Large intestine (tissue), 3 donors: ENCODE results near the gene SOCS2. TPM values are rescaled to one million over a fixed set of nuclear protein-coding genes. Genes with fewer than 3 reads are reported as not detected.
A peak's percentile ranks its signal among the peaks of the same experiment; 100 is the strongest.

ENCODE experiments used
- DNase-seq, 2 donors: peaks; one replicate each; pipeline versions ENCODE4 v3.0.0 to v3.0.0-alpha.2; 2013
- H3K27ac ChIP-seq: one replicate; pipeline ENCODE4 v1.5.1; 2013; ENCODE audit warnings: low read length
- H3K27me3 ChIP-seq: 2 replicates; pipeline ENCODE4 v1.6.1; 2013; ENCODE audit warnings: low read length; ENCODE audit not compliant: control insufficient read depth, insufficient read depth
- H3K36me3 ChIP-seq: 2 replicates; pipeline ENCODE4 v1.6.1; 2013; ENCODE audit warnings: low read length; ENCODE audit not compliant: control insufficient read depth, insufficient read depth
- H3K4me1 ChIP-seq: one replicate; pipeline ENCODE4 v1.6.1; 2013; ENCODE audit warnings: low read length; ENCODE audit not compliant: control insufficient read depth, insufficient read depth
- H3K4me3 ChIP-seq: one replicate; pipeline ENCODE4 v1.5.1; 2013; ENCODE audit warnings: low read length
- H3K9me3 ChIP-seq: one replicate; pipeline ENCODE4 v1.6.1; 2013; ENCODE audit warnings: mild to moderate bottlenecking, low read depth, low read length, moderate library complexity; ENCODE audit not compliant: control insufficient read depth
- WGBS: methylation state at CpG from one replicate; pipeline ENCODE4 v1.1.5; 2013; ENCODE audit warnings: low lambda C conversion rate; ENCODE audit not compliant: insufficient coverage; 5-methylcytosine and 5-hydroxymethylcytosine counted together
- polyA plus RNA-seq: library from polyadenylated mRNA; unstranded; fragments of 120-200 nt; gene quantifications from one replicate; pipeline ENCODE4 v1.2.1, GENCODE V29; 2013

Gene SOCS2
- polyA plus RNA-seq, 1 donor = 32.2 TPM

- 100% methylated on average over 1 of the region's 3 CpGs for WGBS
- peaks cover 8% of the 10 kb centered on the region for H3K36me3 ChIP-seq
These were observed 6.7 kb upstream of the SOCS2 start for GRCh38 chr12:93565760-93566159.

GRCh38 chr12:93567174-93567573, 5.3 kb upstream of the SOCS2 start:
- no peak overlapping the region for H3K4me3 ChIP-seq
- H3K27ac ChIP-seq = no peak overlapping the region
- no peaks in the 10 kb centered on the region for H3K4me1 ChIP-seq
- DNase-seq = no peak
- H3K27me3 ChIP-seq = no peaks in the 10 kb centered on the region
- WGBS = 100% methylated on average over 2 of the region's 3 CpGs
- no peaks in the 10 kb centered on the region for H3K9me3 ChIP-seq
- peaks cover 8% of the 10 kb centered on the region for H3K36me3 ChIP-seq

More at GRCh38 chr12:93565760-93566159, 6.7 kb upstream of the SOCS2 start:
- no peak for DNase-seq
- no peak overlapping the region for H3K27ac ChIP-seq
- H3K27me3 ChIP-seq = no peaks in the 10 kb centered on the region
- no peaks in the 10 kb centered on the region for H3K9me3 ChIP-seq
- H3K4me3 ChIP-seq = no peak overlapping the region
- H3K4me1 ChIP-seq = no peaks in the 10 kb centered on the region

GRCh38 chr12:93568091-93568490, 4.4 kb upstream of the SOCS2 start:
- Histone ChIP-seq H3K27me3 (no peaks in the 10 kb centered on the region), H3K27ac (no peak overlapping the region), H3K4me1 (no peaks in the 10 kb centered on the region), H3K36me3 (peaks cover 8% of the 10 kb centered on the region), H3K4me3 (no peak overlapping the region), H3K9me3 (no peaks in the 10 kb centered on the region)
- 80% methylated on average over 1 of the region's 3 CpGs for WGBS
- no peak for DNase-seq

- no peaks in the 10 kb centered on the region for H3K27me3 ChIP-seq
- WGBS = no CpG with 5 or more reads among the region's 6 CpGs
- peaks cover 8% of the 10 kb centered on the region for H3K36me3 ChIP-seq
- no peak for DNase-seq
- no peaks in the 10 kb centered on the region for H3K9me3 ChIP-seq
- peaks cover 1% of the 10 kb centered on the region for H3K4me1 ChIP-seq
- peak overlapping the region; percentile 33 for H3K27ac ChIP-seq
- peak overlapping the region; percentile 95 for H3K4me3 ChIP-seq
These were observed 3.2 kb upstream of the SOCS2 start for GRCh38 chr12:93569301-93569655.

- H3K27me3 ChIP-seq = no peaks in the 10 kb centered on the region
- peak; percentile 89 to 94 for DNase-seq
- peak overlapping the region; percentile 95 for H3K4me3 ChIP-seq
- peaks cover 11% of the 10 kb centered on the region for H3K36me3 ChIP-seq
- H3K4me1 ChIP-seq = peaks cover 6% of the 10 kb centered on the region
- peak overlapping the region; percentile 99 for H3K27ac ChIP-seq
- WGBS = no CpG with 5 or more reads among the region's 60 CpGs
- H3K9me3 ChIP-seq = no peaks in the 10 kb centered on the region
These were observed 2.6 kb upstream of the SOCS2 start for GRCh38 chr12:93569656-93570551.

GRCh38 chr12:93570552-93571364, 1.7 kb upstream of the SOCS2 start:
- H3K27ac ChIP-seq = peak overlapping the region; percentile 99
- peaks cover 7% of the 10 kb centered on the region for H3K4me1 ChIP-seq
- peak; percentile 96 to 99 for DNase-seq
- peak overlapping the region; percentile 95 for H3K4me3 ChIP-seq
- WGBS = no CpG with 5 or more reads among the region's 97 CpGs
- no peaks in the 10 kb centered on the region for H3K9me3 ChIP-seq
- H3K27me3 ChIP-seq = no peaks in the 10 kb centered on the region
- peaks cover 18% of the 10 kb centered on the region for H3K36me3 ChIP-seq

GRCh38 chr12:93571365-93571924, 1.0 kb upstream of the SOCS2 start:
- 0% methylated on average over 1 of the region's 47 CpGs for WGBS
- H3K4me1 ChIP-seq = peaks cover 7% of the 10 kb centered on the region
- H3K9me3 ChIP-seq = no peaks in the 10 kb centered on the region
- peak; percentile 83 to 90 for DNase-seq
- H3K36me3 ChIP-seq = peaks cover 14% of the 10 kb centered on the region
- H3K27me3 ChIP-seq = no peaks in the 10 kb centered on the region
- peak overlapping the region; percentile 99 for H3K27ac ChIP-seq
- H3K4me3 ChIP-seq = peak overlapping the region; percentile 95

- peak overlapping the region; percentile 99 for H3K27ac ChIP-seq
- DNase-seq = peak; percentile 14 to 69
- peaks cover 19% of the 10 kb centered on the region for H3K36me3 ChIP-seq
- peak overlapping the region; percentile 95 for H3K4me3 ChIP-seq
- no peaks in the 10 kb centered on the region for H3K9me3 ChIP-seq
- no CpG with 5 or more reads among the region's 75 CpGs for WGBS
- peaks cover 7% of the 10 kb centered on the region for H3K4me1 ChIP-seq
- no peaks in the 10 kb centered on the region for H3K27me3 ChIP-seq
These were observed 457 bp downstream of the SOCS2 start for GRCh38 chr12:93572712-93573551.

- WGBS = 0% methylated on average over 1 of the region's 21 CpGs
- DNase-seq = peak; percentile 28 to 75
These were observed 1.2 kb downstream of the SOCS2 start for GRCh38 chr12:93573552-93574223.

More at GRCh38 chr12:93573552-93574223, 1.2 kb downstream of the SOCS2 start:
- Histone ChIP-seq H3K4me3 (peak overlapping the region; percentile 95), H3K9me3 (no peaks in the 10 kb centered on the region), H3K27ac (peak overlapping the region; percentile 99), H3K4me1 (peaks cover 7% of the 10 kb centered on the region), H3K36me3 (peaks cover 21% of the 10 kb centered on the region), H3K27me3 (no peaks in the 10 kb centered on the region)
